GM13976 (cell line): ENCODE measurements around the gene EIF4EBP2.

ENCODE experiments used
- DNase-seq: peaks from one replicate; pipeline ENCODE4 v3.0.0; 2012; ENCODE audit warnings: low spot score
- in situ Hi-C: fragments of 300-500 bp; cut with MboI; formaldehyde crosslinking; loops from one replicate; pipeline ENCODE4 v1.12.0; 2022; ENCODE audit warnings: low sequenced_read_pairs, mixed read lengths, inconsistent platforms; ENCODE audit not compliant: unreplicated experiment
- TF ChIP-seq, protein P1 (sequence below): IDR thresholded peaks from 2 replicates; pipeline ENCODE4 v1.5.1; 2012; ENCODE audit warnings: borderline replicate concordance, mild to moderate bottlenecking; ENCODE audit not compliant: insufficient read depth; ENCODE audit errors: extremely low read depth, missing control alignments, control extremely low read depth

EIF4EBP2 gene, protein sequence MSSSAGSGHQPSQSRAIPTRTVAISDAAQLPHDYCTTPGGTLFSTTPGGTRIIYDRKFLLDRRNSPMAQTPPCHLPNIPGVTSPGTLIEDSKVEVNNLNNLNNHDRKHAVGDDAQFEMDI

DNA sequence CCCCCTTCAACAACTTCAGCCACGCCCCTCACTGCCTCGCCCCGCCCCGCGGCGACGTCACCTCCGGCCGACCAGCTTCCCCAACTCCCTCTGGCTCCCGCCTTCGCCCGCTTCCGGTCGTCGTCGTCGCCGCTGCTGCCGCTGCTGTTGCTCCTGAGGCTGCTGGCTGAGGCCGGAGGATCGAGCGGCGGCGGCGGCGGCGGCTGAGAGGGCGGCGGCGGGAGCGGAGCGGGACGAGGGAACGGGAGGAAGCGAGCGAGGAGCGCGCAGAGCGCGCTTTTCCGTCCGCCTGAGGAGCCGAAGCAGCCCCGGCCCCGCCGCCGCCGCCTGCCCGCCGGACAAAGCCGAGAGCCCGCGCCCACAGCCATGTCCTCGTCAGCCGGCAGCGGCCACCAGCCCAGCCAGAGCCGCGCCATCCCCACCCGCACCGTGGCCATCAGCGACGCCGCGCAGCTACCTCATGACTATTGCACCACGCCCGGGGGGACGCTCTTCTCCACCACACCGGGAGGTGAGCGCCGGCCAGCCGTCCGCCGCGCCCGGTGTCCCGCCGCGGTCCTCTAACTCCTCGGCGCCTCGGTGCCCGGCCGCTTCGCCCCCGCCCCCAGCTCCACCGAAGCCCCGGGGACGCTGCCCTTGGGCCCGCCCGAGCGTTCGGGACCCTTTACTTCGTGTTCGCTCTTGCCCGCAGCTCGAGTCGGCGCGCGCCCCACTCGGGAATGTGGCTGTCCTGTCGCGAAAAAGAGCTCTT is at the start of gene EIF4EBP2:
TSS of gene EIF4EBP2 (plus strand) at position 110 of the 751 bp plus-strand sequence. CDS start at position 367, 257 bp downstream.
- TF ChIP-seq, protein P1, sequence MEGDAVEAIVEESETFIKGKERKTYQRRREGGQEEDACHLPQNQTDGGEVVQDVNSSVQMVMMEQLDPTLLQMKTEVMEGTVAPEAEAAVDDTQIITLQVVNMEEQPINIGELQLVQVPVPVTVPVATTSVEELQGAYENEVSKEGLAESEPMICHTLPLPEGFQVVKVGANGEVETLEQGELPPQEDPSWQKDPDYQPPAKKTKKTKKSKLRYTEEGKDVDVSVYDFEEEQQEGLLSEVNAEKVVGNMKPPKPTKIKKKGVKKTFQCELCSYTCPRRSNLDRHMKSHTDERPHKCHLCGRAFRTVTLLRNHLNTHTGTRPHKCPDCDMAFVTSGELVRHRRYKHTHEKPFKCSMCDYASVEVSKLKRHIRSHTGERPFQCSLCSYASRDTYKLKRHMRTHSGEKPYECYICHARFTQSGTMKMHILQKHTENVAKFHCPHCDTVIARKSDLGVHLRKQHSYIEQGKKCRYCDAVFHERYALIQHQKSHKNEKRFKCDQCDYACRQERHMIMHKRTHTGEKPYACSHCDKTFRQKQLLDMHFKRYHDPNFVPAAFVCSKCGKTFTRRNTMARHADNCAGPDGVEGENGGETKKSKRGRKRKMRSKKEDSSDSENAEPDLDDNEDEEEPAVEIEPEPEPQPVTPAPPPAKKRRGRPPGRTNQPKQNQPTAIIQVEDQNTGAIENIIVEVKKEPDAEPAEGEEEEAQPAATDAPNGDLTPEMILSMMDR = no peak
- in situ Hi-C loops = no loop called here

DNA sequence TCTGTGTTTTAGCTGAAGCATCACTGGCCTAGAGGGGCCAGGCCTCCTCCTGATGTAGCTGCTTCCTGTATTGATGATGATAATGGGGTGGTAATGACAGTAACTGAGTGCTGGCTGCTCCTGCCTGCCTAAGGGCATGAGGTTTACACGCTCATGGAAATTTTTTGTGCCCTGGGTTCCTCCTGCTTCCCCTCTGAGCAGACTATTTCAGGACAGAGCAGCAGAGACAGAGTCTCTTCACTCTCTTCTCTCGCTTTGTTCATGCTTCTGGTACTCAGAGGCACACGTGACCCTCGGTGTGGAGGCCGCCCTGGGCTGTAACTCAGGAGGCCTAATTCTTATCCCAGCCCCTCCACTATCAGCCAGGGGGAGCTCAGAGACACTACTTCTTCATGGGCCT is 49.4 kb upstream of the EIF4EBP2 start:
- no peak for DNase-seq
- TF ChIP-seq, protein P1 = no peak
- in situ Hi-C loops = loop anchor here (10.0 kb wide), 1 partner anchor 140 kb away; no protein-coding TSS in a partner anchor

More for the DNA sequence above, at the start of gene EIF4EBP2:
- peak; percentile 96 for DNase-seq

DNA sequence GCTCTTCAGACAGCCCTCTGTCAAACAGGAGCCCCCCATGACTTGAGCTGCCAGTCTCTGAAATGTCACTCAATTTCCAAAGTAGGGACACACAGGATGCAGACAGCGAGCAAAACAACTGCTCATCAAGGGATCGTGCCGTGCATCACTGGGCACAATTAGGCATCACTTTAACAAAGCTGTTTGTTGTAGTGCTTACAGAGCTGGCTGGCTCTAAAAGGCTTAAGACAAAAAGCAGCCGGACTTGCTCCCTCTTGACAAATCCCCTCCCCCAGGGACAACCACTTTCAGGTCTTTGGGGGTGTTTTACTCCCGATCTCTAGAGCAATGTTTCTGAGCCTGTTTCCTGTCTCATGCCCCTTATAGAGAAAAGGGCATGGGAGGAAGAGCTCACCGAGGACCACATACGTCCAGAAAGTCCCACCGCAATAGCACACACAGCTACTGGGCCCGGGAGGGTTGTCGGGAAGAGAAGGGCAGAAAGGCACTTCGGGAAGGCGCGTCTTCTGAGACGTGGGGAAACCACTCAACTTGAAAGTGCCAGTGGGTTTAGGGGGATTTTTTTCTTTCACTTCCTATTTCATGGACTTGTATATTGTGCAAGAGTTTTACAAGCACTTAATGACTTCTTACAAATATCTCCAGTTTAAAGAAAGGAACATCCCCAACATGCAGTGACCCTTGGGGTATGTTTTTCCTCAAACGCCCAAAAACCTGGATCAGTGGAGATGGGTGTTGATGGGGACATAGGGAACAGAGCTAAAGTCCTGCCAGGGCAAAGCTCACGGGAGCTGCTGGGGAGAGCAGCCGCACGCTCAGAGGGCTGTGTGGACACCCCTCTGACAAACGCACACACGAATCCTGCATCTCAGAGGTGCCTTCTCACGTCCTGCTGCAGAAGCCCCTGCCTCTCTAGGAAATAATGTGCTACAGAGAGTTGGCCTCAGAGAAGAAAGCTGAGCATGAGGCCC is 48.6 kb upstream of the EIF4EBP2 start:
- TF ChIP-seq, protein P1 = no peak
- in situ Hi-C loops = loop anchor here (10.0 kb wide), 1 partner anchor 141 kb away; no protein-coding TSS in a partner anchor
- DNase-seq = peak; percentile 66

DNA sequence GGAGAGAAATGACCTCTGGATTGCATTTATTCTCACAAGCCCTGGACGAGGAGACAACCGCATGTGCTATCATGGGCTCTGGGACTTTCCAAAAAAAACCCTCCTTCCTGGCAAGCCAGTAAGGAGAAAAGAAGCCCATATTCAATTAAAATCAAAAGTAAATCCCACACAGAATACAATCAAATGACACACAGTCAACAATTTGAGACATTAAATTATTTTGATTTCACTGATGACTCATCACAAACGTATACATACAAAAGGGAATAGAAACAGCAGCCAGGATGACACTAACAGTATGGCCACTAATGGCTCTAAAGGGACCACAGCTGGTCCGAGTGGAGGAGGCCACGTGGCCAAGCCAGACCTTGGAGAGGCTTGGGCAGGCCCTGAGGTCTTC is 46.4 kb upstream of the EIF4EBP2 start:
- TF ChIP-seq, protein P1 = no peak
- in situ Hi-C loops = loop anchor here (10.0 kb wide), 1 partner anchor 143 kb away; no protein-coding TSS in a partner anchor
- no peak for DNase-seq

DNA sequence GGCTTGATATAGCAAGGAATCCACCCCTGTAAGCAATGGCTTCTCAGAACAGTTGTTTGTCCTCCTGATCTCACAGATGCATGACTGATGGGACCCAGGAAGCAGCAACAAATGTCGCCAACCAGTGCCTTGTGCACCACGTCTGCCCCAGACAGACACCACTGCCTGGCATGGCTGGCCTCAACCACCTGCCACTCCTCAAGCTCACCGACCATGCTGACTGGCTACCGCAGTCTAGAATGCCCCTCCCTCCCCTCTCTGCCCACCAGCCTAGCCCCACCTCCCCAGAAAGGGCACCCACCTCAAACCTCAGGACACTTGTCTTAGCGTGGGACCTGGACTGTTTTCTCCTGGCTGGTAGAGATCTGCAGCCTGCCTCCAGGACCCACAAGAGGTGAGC is 45.5 kb upstream of the EIF4EBP2 start:
- no peak for DNase-seq
- TF ChIP-seq, protein P1 = no peak
- in situ Hi-C loops = loop anchor here (10.0 kb wide), 1 partner anchor 144 kb away; no protein-coding TSS in a partner anchor

DNA sequence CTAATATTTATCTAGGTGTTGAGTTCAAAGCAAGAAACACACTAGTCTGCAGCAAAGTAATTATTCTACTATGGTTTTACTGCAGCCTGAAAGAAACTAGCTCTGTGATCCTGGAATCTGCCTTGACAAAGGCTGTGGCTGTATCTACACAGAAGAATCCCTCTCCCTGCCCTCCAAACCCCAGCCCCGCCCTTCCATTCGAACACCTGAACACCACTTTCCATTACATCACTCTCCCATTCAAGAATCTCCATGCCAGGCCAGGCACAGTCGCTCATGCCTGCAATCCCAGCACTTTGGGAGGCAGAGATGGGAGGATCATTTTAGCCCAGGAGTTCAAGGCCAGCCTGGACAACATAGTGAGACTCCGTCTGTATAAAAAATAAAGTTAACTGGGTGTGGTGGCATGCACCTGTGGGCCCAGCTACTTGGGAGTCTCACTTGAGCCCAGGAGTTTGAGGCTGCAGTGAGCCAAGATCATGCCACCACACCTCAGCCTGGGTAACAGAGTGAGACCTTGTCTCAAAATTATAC is 44.9 kb upstream of the EIF4EBP2 start:
- in situ Hi-C loops = loop anchor here (10.0 kb wide), 1 partner anchor 144 kb away; no protein-coding TSS in a partner anchor

More for the DNA sequence above, 44.9 kb upstream of the EIF4EBP2 start:
- TF ChIP-seq, protein P1 = no peak
- no peak for DNase-seq
